Measurements from ENCODE around the gene SSTR3. TPM values are rescaled to one million over a fixed set of nuclear protein-coding genes. Genes with fewer than 3 reads are reported as not detected.

Gene SSTR3
- total and polyA plus RNA-seq, 2 of the 13 experiments (the other 11 are each of a cell fraction or from before 2014, with no cell fraction given), result 0.08 to 0.64 TPM

GRCh38 chr22:37240941-37241320 is 28.7 kb upstream of the SSTR3 start (continued):
- TF ChIP-seq ZNF318 (CRISPR knock-in tag; IDR thresholded peaks at IDR 0.05) (no peak), THAP11 (CRISPR knock-in tag; IDR thresholded peaks at IDR 0.05) (no peak), MBD4 (IDR thresholded peaks at IDR 0.05; ENCODE audit: borderline replicate concordance, low read length) (no peak), ZGPAT (CRISPR knock-in tag; IDR thresholded peaks at IDR 0.05) (no peak)
- TF ChIP-seq, protein P1, sequence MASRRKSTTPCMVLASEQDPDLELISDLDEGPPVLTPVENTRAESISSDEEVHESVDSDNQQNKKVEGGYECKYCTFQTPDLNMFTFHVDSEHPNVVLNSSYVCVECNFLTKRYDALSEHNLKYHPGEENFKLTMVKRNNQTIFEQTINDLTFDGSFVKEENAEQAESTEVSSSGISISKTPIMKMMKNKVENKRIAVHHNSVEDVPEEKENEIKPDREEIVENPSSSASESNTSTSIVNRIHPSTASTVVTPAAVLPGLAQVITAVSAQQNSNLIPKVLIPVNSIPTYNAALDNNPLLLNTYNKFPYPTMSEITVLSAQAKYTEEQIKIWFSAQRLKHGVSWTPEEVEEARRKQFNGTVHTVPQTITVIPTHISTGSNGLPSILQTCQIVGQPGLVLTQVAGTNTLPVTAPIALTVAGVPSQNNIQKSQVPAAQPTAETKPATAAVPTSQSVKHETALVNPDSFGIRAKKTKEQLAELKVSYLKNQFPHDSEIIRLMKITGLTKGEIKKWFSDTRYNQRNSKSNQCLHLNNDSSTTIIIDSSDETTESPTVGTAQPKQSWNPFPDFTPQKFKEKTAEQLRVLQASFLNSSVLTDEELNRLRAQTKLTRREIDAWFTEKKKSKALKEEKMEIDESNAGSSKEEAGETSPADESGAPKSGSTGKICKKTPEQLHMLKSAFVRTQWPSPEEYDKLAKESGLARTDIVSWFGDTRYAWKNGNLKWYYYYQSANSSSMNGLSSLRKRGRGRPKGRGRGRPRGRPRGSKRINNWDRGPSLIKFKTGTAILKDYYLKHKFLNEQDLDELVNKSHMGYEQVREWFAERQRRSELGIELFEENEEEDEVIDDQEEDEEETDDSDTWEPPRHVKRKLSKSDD (CRISPR knock-in tag; IDR thresholded peaks at IDR 0.05; ENCODE audit: low read depth), result no peak
